WTC11 (cell line): ENCODE results near the gene PMS1. TPM values are rescaled to one million over a fixed set of nuclear protein-coding genes. Genes with fewer than 3 reads are reported as not detected.

ENCODE experiments used
- ATAC-seq: fragments of 200-7000 bp; cut with Tn5 transposase; 2 replicates; pipeline ENCODE4 v1.10.0; 2021; ENCODE audit warnings: mild to moderate bottlenecking, moderate library complexity
- CTCF ChIA-PET: fragments of 300-600 bp; sonication (Branson Sonifier 250); formaldehyde crosslinking; loops from one replicate; lab custom pipeline; 2021; ENCODE audit warnings: antibody characterized with exemption; lab: Charles Lee
- POLR2A ChIA-PET: fragments of 350-600 bp; sonication (Branson Sonifier 250); formaldehyde crosslinking; loops from one replicate; lab custom pipeline; 2021; ENCODE audit warnings: antibody characterized with exemption; lab: Charles Lee
- DNase-seq: peaks from one replicate; pipeline ENCODE4 v3.0.0; 2021; ENCODE audit warnings: low spot score
- H3K27ac Mint-ChIP-seq: 2 replicates; pipeline ENCODE4 v1.8.0; 2021; ENCODE audit warnings: mixed read lengths
- H3K27me3 Mint-ChIP-seq: 2 replicates; pipeline ENCODE4 v1.8.0; 2021; ENCODE audit warnings: low read depth, mild to moderate bottlenecking, moderate library complexity, mixed read lengths
- H3K36me3 Mint-ChIP-seq: 2 replicates; pipeline ENCODE4 v1.8.0; 2021; ENCODE audit warnings: mixed read lengths
- H3K4me1 Mint-ChIP-seq: 2 replicates; pipeline ENCODE4 v1.8.0; 2022; ENCODE audit warnings: mixed read lengths
- H3K4me3 Mint-ChIP-seq: 2 replicates; pipeline ENCODE4 v1.8.0; 2021; ENCODE audit warnings: mild to moderate bottlenecking, moderate library complexity, mixed read lengths
- H3K9me3 Mint-ChIP-seq: 2 replicates; pipeline ENCODE4 v1.8.0; 2021; ENCODE audit warnings: mixed read lengths
- ATF1 ChIP-seq: sonication (generic); formaldehyde crosslinking; IDR thresholded peaks from 2 replicates; pipeline ENCODE4 v1.8.1; 2023; ENCODE audit warnings: mild to moderate bottlenecking, moderate library complexity, missing genetic modification reagents
- CBFB ChIP-seq: sonication (generic); formaldehyde crosslinking; IDR thresholded peaks from 2 replicates; pipeline ENCODE4 v1.8.1; 2022; ENCODE audit warnings: mild to moderate bottlenecking, low read depth, missing genetic modification reagents
- ESRRA ChIP-seq: sonication (generic); formaldehyde crosslinking; IDR thresholded peaks from 2 replicates; pipeline ENCODE4 v1.8.1; 2022; ENCODE audit warnings: mild to moderate bottlenecking, missing genetic modification reagents, borderline replicate concordance
- ZNF317 ChIP-seq: sonication (generic); formaldehyde crosslinking; IDR thresholded peaks from 2 replicates; pipeline ENCODE4 v1.8.1; 2023; ENCODE audit warnings: low read depth, mild to moderate bottlenecking, moderate library complexity, missing genetic modification reagents, borderline replicate concordance
- ZNF396 ChIP-seq: fragments of 250-450 bp; sonication (Bioruptor Pico); IDR thresholded peaks from 2 replicates; pipeline ENCODE4 v1.8.0; 2021; ENCODE audit warnings: mild to moderate bottlenecking, moderate library complexity, borderline replicate concordance
- ZNF416 ChIP-seq: fragments of 250-450 bp; sonication (Bioruptor Pico); IDR thresholded peaks from 2 replicates; pipeline ENCODE4 v1.9.0; 2021; ENCODE audit warnings: mild to moderate bottlenecking, inconsistent platforms
- total RNA-seq: library from RNA; stranded (reverse); gene quantifications from 3 replicates; pipeline ENCODE4 v1.2.3, GENCODE V29; 2021
- TF ChIP-seq, protein P1 (sequence below): fragments of 250-450 bp; sonication (Bioruptor Pico); IDR thresholded peaks from 2 replicates; pipeline ENCODE4 v1.9.0; 2021; ENCODE audit warnings: mild to moderate bottlenecking, borderline replicate concordance
- TF ChIP-seq, protein P2 (sequence below): sonication (generic); formaldehyde crosslinking; IDR thresholded peaks from 2 replicates; pipeline ENCODE4 v1.8.0; 2022; ENCODE audit warnings: mild to moderate bottlenecking, missing genetic modification reagents
- TF ChIP-seq, protein P3 (sequence below): sonication (generic); formaldehyde crosslinking; IDR thresholded peaks from 2 replicates; pipeline ENCODE4 v1.8.0; 2022; ENCODE audit warnings: mild to moderate bottlenecking, missing genetic modification reagents
- TF ChIP-seq, protein P4 (sequence below): sonication (generic); formaldehyde crosslinking; IDR thresholded peaks from 2 replicates; pipeline ENCODE4 v1.8.1; 2023; ENCODE audit warnings: mild to moderate bottlenecking, missing genetic modification reagents, borderline replicate concordance
- TF ChIP-seq, protein P5 (sequence below): sonication (generic); formaldehyde crosslinking; IDR thresholded peaks from 2 replicates; pipeline ENCODE4 v1.8.1; 2022; ENCODE audit warnings: mild to moderate bottlenecking, missing genetic modification reagents, moderate library complexity, borderline replicate concordance
- TF ChIP-seq, protein P6 (sequence below): sonication (generic); formaldehyde crosslinking; IDR thresholded peaks from 2 replicates; pipeline ENCODE4 v1.8.1; 2022; ENCODE audit warnings: low read depth, missing genetic modification reagents, borderline replicate concordance

The PMS1 gene
- total RNA-seq, 1 experiment from 2014 or later, result 49.8 TPM

DNA sequence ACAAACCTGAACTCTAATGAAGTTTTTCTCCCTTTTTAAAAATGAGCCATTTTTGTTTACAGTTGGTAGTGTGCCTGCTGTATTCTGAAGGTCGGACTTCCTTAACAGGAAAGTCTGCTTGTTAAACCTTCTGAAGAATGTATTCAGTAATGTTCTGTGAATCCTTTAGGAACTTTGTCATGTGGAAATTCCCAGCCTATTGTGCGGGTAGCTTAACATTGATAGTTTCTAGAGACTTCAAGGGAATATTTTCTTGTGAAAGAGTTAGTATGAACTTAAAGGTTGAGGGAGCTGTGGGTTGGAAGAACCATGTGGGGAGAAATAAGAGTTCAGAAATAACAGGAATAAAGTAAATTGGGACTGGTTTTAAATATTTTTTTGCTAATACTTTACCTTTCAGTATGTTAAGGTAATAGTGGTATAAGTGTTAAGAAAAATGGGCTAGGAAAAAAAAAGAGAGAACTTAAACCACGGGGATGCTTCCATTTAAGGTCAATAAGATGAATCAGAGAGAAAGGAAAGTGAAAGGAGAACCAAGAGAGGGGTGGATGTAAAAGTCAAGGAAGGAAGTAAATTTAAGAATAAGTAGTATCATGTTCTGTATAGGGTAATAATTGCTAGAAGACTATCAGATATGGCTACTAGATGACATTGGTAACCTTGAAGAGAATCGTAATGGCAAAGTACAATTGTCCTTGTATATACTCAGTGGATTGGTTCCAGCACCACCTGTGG lies 90.5 kb downstream of the PMS1 start:
- TF ChIP-seq ZNF317 (CRISPR knock-in tag) (no peak), ZNF396 (CRISPR knock-in tag) (no peak), CBFB (no peak), ZNF416 (CRISPR knock-in tag) (no peak), ATF1 (no peak), ESRRA (CRISPR knock-in tag) (no peak)
- TF ChIP-seq, protein P1, sequence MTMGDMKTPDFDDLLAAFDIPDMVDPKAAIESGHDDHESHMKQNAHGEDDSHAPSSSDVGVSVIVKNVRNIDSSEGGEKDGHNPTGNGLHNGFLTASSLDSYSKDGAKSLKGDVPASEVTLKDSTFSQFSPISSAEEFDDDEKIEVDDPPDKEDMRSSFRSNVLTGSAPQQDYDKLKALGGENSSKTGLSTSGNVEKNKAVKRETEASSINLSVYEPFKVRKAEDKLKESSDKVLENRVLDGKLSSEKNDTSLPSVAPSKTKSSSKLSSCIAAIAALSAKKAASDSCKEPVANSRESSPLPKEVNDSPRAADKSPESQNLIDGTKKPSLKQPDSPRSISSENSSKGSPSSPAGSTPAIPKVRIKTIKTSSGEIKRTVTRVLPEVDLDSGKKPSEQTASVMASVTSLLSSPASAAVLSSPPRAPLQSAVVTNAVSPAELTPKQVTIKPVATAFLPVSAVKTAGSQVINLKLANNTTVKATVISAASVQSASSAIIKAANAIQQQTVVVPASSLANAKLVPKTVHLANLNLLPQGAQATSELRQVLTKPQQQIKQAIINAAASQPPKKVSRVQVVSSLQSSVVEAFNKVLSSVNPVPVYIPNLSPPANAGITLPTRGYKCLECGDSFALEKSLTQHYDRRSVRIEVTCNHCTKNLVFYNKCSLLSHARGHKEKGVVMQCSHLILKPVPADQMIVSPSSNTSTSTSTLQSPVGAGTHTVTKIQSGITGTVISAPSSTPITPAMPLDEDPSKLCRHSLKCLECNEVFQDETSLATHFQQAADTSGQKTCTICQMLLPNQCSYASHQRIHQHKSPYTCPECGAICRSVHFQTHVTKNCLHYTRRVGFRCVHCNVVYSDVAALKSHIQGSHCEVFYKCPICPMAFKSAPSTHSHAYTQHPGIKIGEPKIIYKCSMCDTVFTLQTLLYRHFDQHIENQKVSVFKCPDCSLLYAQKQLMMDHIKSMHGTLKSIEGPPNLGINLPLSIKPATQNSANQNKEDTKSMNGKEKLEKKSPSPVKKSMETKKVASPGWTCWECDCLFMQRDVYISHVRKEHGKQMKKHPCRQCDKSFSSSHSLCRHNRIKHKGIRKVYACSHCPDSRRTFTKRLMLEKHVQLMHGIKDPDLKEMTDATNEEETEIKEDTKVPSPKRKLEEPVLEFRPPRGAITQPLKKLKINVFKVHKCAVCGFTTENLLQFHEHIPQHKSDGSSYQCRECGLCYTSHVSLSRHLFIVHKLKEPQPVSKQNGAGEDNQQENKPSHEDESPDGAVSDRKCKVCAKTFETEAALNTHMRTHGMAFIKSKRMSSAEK (CRISPR knock-in tag), result no peak
- TF ChIP-seq, protein P2, sequence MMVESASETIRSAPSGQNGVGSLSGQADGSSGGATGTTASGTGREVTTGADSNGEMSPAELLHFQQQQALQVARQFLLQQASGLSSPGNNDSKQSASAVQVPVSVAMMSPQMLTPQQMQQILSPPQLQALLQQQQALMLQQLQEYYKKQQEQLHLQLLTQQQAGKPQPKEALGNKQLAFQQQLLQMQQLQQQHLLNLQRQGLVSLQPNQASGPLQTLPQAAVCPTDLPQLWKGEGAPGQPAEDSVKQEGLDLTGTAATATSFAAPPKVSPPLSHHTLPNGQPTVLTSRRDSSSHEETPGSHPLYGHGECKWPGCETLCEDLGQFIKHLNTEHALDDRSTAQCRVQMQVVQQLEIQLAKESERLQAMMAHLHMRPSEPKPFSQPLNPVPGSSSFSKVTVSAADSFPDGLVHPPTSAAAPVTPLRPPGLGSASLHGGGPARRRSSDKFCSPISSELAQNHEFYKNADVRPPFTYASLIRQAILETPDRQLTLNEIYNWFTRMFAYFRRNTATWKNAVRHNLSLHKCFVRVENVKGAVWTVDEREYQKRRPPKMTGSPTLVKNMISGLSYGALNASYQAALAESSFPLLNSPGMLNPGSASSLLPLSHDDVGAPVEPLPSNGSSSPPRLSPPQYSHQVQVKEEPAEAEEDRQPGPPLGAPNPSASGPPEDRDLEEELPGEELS (CRISPR knock-in tag), result no peak
- TF ChIP-seq, protein P3, sequence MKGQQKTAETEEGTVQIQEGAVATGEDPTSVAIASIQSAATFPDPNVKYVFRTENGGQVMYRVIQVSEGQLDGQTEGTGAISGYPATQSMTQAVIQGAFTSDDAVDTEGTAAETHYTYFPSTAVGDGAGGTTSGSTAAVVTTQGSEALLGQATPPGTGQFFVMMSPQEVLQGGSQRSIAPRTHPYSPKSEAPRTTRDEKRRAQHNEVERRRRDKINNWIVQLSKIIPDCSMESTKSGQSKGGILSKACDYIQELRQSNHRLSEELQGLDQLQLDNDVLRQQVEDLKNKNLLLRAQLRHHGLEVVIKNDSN (CRISPR knock-in tag), result no peak
- TF ChIP-seq, protein P4, sequence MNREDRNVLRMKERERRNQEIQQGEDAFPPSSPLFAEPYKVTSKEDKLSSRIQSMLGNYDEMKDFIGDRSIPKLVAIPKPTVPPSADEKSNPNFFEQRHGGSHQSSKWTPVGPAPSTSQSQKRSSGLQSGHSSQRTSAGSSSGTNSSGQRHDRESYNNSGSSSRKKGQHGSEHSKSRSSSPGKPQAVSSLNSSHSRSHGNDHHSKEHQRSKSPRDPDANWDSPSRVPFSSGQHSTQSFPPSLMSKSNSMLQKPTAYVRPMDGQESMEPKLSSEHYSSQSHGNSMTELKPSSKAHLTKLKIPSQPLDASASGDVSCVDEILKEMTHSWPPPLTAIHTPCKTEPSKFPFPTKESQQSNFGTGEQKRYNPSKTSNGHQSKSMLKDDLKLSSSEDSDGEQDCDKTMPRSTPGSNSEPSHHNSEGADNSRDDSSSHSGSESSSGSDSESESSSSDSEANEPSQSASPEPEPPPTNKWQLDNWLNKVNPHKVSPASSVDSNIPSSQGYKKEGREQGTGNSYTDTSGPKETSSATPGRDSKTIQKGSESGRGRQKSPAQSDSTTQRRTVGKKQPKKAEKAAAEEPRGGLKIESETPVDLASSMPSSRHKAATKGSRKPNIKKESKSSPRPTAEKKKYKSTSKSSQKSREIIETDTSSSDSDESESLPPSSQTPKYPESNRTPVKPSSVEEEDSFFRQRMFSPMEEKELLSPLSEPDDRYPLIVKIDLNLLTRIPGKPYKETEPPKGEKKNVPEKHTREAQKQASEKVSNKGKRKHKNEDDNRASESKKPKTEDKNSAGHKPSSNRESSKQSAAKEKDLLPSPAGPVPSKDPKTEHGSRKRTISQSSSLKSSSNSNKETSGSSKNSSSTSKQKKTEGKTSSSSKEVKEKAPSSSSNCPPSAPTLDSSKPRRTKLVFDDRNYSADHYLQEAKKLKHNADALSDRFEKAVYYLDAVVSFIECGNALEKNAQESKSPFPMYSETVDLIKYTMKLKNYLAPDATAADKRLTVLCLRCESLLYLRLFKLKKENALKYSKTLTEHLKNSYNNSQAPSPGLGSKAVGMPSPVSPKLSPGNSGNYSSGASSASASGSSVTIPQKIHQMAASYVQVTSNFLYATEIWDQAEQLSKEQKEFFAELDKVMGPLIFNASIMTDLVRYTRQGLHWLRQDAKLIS (CRISPR knock-in tag), result no peak
- TF ChIP-seq, protein P5, sequence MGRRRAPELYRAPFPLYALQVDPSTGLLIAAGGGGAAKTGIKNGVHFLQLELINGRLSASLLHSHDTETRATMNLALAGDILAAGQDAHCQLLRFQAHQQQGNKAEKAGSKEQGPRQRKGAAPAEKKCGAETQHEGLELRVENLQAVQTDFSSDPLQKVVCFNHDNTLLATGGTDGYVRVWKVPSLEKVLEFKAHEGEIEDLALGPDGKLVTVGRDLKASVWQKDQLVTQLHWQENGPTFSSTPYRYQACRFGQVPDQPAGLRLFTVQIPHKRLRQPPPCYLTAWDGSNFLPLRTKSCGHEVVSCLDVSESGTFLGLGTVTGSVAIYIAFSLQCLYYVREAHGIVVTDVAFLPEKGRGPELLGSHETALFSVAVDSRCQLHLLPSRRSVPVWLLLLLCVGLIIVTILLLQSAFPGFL (CRISPR knock-in tag), result no peak
- TF ChIP-seq, protein P6, sequence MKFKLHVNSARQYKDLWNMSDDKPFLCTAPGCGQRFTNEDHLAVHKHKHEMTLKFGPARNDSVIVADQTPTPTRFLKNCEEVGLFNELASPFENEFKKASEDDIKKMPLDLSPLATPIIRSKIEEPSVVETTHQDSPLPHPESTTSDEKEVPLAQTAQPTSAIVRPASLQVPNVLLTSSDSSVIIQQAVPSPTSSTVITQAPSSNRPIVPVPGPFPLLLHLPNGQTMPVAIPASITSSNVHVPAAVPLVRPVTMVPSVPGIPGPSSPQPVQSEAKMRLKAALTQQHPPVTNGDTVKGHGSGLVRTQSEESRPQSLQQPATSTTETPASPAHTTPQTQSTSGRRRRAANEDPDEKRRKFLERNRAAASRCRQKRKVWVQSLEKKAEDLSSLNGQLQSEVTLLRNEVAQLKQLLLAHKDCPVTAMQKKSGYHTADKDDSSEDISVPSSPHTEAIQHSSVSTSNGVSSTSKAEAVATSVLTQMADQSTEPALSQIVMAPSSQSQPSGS, result no peak
- DNase-seq (no peak), ATAC-seq (no peak)
- no peak overlapping the region for H3K4me3 Mint-ChIP-seq
- peaks cover 38% of the 10 kb centered on the region for H3K36me3 Mint-ChIP-seq
- CTCF ChIA-PET, result no interaction called here
- H3K27ac Mint-ChIP-seq, result no peak overlapping the region
- no peaks in the 10 kb centered on the region for H3K9me3 Mint-ChIP-seq
- H3K4me1 Mint-ChIP-seq, result no peaks in the 10 kb centered on the region
- POLR2A ChIA-PET, result no interaction called here
- H3K27me3 Mint-ChIP-seq, result no peaks in the 10 kb centered on the region
